Left kidney (tissue), 2 donors: ENCODE results near the gene RPP25. TPM values are rescaled to one million over a fixed set of nuclear protein-coding genes. Genes with fewer than 3 reads are reported as not detected.
A peak's percentile ranks its signal among the peaks of the same experiment; 100 is the strongest.
"Not testable (repeated sequence)": the region's sequence is repeated elsewhere in the genome, so short reads cannot be mapped to it uniquely, and the experiment has no call there.

Experiments used
- DNase-seq: peaks from one replicate; pipeline ENCODE4 v3.0.0-alpha.2; 2013
- polyA plus RNA-seq: library from polyadenylated mRNA; unstranded; fragments of 120-200 nt; gene quantifications from one replicate; pipeline ENCODE4 v1.2.1, GENCODE V29; 2013; ENCODE audit not compliant: insufficient read length

Gene RPP25
- polyA plus RNA-seq, 1 donor, result 3.1 TPM

- DNase-seq, result no peak
These were observed 8.2 kb upstream of the RPP25 start for GRCh38 chr15:74964794-74965193.

GRCh38 chr15:74963213-74963612 lies 6.6 kb upstream of the RPP25 start:
- DNase-seq, result no peak

- DNase-seq, result no peak
These were observed 6.1 kb upstream of the RPP25 start for GRCh38 chr15:74962671-74963070.

- no peak for DNase-seq
These were observed 5.6 kb upstream of the RPP25 start for GRCh38 chr15:74962219-74962618.

GRCh38 chr15:74961616-74962015 lies 5.0 kb upstream of the RPP25 start:
- DNase-seq, result no peak

- no peak for DNase-seq
These were observed 4.5 kb upstream of the RPP25 start for GRCh38 chr15:74960995-74961588.

GRCh38 chr15:74960286-74960685 lies 3.7 kb upstream of the RPP25 start:
- DNase-seq, result no peak

GRCh38 chr15:74959586-74959939 lies 3.0 kb upstream of the RPP25 start:
- DNase-seq, result no peak

GRCh38 chr15:74958908-74959585 lies 2.5 kb upstream of the RPP25 start:
- DNase-seq, result no peak

- DNase-seq, result no peak
These were observed 1.8 kb upstream of the RPP25 start for GRCh38 chr15:74958320-74958907.

- DNase-seq, result no peak
These were observed 984 bp upstream of the RPP25 start for GRCh38 chr15:74957476-74958035.

- DNase-seq, result peak; percentile 56
These were observed 550 bp downstream of the RPP25 start for GRCh38 chr15:74955796-74956647.

- no peak for DNase-seq
These were observed 1.6 kb downstream of the RPP25 start for GRCh38 chr15:74955017-74955416.

- no peak for DNase-seq
These were observed 2.1 kb downstream of the RPP25 start for GRCh38 chr15:74954515-74954914.

- DNase-seq, result no peak
These were observed 5.6 kb downstream of the RPP25 start for GRCh38 chr15:74951006-74951405.

- DNase-seq, result peak; percentile 82
These were observed 6.3 kb downstream of the RPP25 start for GRCh38 chr15:74950078-74950908.

GRCh38 chr15:74937590-74938371 lies 18.8 kb downstream of the RPP25 start, which contains the start of gene COX5A:
Gene COX5A, minus strand, starts transcription at chr15:74938073. Its CDS starts 59 bp downstream, at chr15:74938014.
- DNase-seq, result peak; percentile 96

- no peak for DNase-seq
These were observed 19.3 kb downstream of the RPP25 start for GRCh38 chr15:74937272-74937589.

GRCh38 chr15:74935193-74935592 lies 21.4 kb downstream of the RPP25 start:
- not testable (repeated sequence) for DNase-seq

- no peak for DNase-seq
These were observed 23.0 kb downstream of the RPP25 start for GRCh38 chr15:74933573-74933972.

GRCh38 chr15:74928771-74929198 lies 27.8 kb downstream of the RPP25 start:
- no peak for DNase-seq
